Adrenal gland (tissue), 12 donors: ENCODE results near the gene SIT1. TPM values are rescaled to one million over a fixed set of nuclear protein-coding genes. Genes with fewer than 3 reads are reported as not detected.

Experiments
- DNase-seq, 7 donors: peaks; one replicate each; pipeline ENCODE4 v3.0.0-alpha.2; 2019 to 2020
- H3K27ac ChIP-seq, 5 donors: fragments of 200-600 bp; sonication (generic) in 4 of 5; 1 replicate in 3 of 5; 2 replicates in 2 of 5; pipeline versions ENCODE4 v1.5.1 to v1.8.0; 2016 to 2020; ENCODE audit warnings: mild to moderate bottlenecking in 1 of 5
- H3K27me3 ChIP-seq: fragments of 200-600 bp; 2 replicates; pipeline ENCODE4 v1.8.0; 2021
- H3K36me3 ChIP-seq, 2 donors: fragments of 200-600 bp; replicated peaks in 1 of 2; 1 replicate in 1 of 2; 2 replicates in 1 of 2; pipeline versions ENCODE4 v1.5.1 to v1.8.0; 2018 to 2022
- H3K4me1 ChIP-seq, 2 donors: fragments of 200-600 bp; replicated peaks in 1 of 2; 1 replicate in 1 of 2; 2 replicates in 1 of 2; pipeline versions ENCODE4 v1.5.1 to v1.8.0; 2018 to 2021
- H3K4me3 ChIP-seq, 4 donors: fragments of 200-600 bp; sonication (generic) in 3 of 4; one replicate each; pipeline ENCODE4 v1.5.1; 2016 to 2018
- H3K9me3 ChIP-seq, 3 donors: fragments of 200-600 bp; sonication (generic) in 1 of 3; replicated peaks in 1 of 3; 1 replicate in 2 of 3; 2 replicates in 1 of 3; pipeline versions ENCODE4 v1.5.1 to v1.8.0; 2016 to 2021
- POLR2A ChIP-seq, 2 donors: fragments of 450-650 bp; IDR thresholded peaks; one replicate each; pipeline ENCODE4 v1.6.1; 2017; ENCODE audit warnings: antibody characterized with exemption in 2 of 2, mild to moderate bottlenecking in 2 of 2, moderate library complexity in 1 of 2
- WGBS, 4 donors: extraction: QIAGEN DNeasy Blood & Tissue Kit in 2 of 4; methylation state at CpG; one replicate each; pipeline versions ENCODE4 v1.1.5 to v1.1.7; 2013 to 2017; 5-methylcytosine and 5-hydroxymethylcytosine counted together
- intact Hi-C, 2 donors: fragments of 100-400 bp; cut with DNase I; formaldehyde crosslinking; loops; one replicate each; pipeline versions ENCODE4 v1.14.1 to v1.15.0; 2022 to 2023
- polyA plus RNA-seq, 3 donors: library from polyadenylated mRNA; stranded (reverse); fragments of 200-250 nt in 2 of 3; fragments of 350-450 nt in 1 of 3; fragmentation: Illumina TruSeq in 1 of 3; extraction: RNeasy Lipid Tissue Mini Kit (QIAGEN cat#74804) in 1 of 3; gene quantifications; one replicate each; pipeline ENCODE4 v1.2.3, GENCODE V29; 2013 to 2014
- total RNA-seq, 9 donors: library from RNA; depleted of rRNA in 4 of 9; stranded (reverse); fragments of >200 nt in 4 of 9; fragments of 120-200 nt in 1 of 9; fragmentation: NEBNext Ultra II Directional in 1 of 9; extraction: Animal tissue kit (Norgen Biotek cat#: 25700) in 1 of 9; gene quantifications; one replicate each; pipeline versions ENCODE4 v1.1.0 to v1.2.4, GENCODE V29; 2013 to 2023
- TF ChIP-seq, protein P1 (sequence below), 6 experiments: fragments of 450-650 bp in 4 of 6; fragments of 200-600 bp in 2 of 6; sonication (generic) in 1 of 6; IDR thresholded peaks; 1 replicate in 5 of 6; 2 replicates in 1 of 6; pipeline versions ENCODE4 v1.5.1 to v1.8.0; 2016 to 2021; ENCODE audit warnings: antibody characterized with exemption in 6 of 6, mild to moderate bottlenecking in 2 of 6, moderate library complexity in 1 of 6
- donor health status: healthy with polysubstance abuse.
- donor health status: Bipolar disorder and iron deficiency.
- donor health status: DM: yes; HTN: yes; CAD: no.
- donor health status: DM: no; HTN: no; CAD: no.
- donor health status: DM: no; HTN: no; CAD: no.
- donor health status: DM: yes; HTN: yes; CAD: no.

The SIT1 gene
- total and polyA plus RNA-seq, 12 donors: 0.06 to 2.1 (median 0.83) TPM; not detected in 2

DNA sequence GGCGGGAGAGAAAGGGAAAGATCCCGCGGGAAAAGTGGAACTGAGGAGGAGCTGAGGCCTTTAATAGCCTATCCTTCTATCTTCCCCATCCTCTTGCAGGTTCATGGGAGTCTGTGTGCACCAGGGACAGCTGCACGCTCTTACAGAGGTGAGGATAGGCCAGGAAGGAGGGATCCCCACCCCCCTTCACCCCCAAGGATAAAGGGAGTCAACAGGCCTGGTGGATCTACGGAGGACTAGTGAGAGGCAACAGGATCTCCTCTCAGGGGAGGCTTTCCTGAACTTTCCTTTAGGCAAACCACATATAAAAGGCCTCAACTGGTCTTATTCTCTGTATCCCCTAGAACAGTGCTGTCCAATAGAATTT, 44.6 kb downstream of the SIT1 start:
- peak overlapping the region in 3 of 4 donors; percentile 13 to 100 (median 70) for H3K4me3 ChIP-seq
- no peaks in the 10 kb centered on the region for H3K9me3 ChIP-seq
- peak in 1 of 7 donors; percentile 38 for DNase-seq
- H3K27me3 ChIP-seq: no peaks in the 10 kb centered on the region
- H3K36me3 ChIP-seq: peaks cover 0 to 25% of the 10 kb centered on the region in 2 donors
- 0 to 11% (median 5%) methylated on average over 5 of the region's 5 CpGs for WGBS, 4 donors
- intact Hi-C loops: loop anchor here in 1 of 2 donors (5.0 kb wide), 1 partner anchor 41 kb away; no protein-coding TSS in a partner anchor
- peak overlapping the region in 2 of 5 donors; percentile 94 for H3K27ac ChIP-seq
- peaks cover 13 to 23% of the 10 kb centered on the region in 2 donors for H3K4me1 ChIP-seq
- TF ChIP-seq, protein P1, sequence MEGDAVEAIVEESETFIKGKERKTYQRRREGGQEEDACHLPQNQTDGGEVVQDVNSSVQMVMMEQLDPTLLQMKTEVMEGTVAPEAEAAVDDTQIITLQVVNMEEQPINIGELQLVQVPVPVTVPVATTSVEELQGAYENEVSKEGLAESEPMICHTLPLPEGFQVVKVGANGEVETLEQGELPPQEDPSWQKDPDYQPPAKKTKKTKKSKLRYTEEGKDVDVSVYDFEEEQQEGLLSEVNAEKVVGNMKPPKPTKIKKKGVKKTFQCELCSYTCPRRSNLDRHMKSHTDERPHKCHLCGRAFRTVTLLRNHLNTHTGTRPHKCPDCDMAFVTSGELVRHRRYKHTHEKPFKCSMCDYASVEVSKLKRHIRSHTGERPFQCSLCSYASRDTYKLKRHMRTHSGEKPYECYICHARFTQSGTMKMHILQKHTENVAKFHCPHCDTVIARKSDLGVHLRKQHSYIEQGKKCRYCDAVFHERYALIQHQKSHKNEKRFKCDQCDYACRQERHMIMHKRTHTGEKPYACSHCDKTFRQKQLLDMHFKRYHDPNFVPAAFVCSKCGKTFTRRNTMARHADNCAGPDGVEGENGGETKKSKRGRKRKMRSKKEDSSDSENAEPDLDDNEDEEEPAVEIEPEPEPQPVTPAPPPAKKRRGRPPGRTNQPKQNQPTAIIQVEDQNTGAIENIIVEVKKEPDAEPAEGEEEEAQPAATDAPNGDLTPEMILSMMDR (IDR thresholded peaks at IDR 0.05): no peak
- no peak for TF ChIP-seq POLR2A (IDR thresholded peaks at IDR 0.05)

DNA sequence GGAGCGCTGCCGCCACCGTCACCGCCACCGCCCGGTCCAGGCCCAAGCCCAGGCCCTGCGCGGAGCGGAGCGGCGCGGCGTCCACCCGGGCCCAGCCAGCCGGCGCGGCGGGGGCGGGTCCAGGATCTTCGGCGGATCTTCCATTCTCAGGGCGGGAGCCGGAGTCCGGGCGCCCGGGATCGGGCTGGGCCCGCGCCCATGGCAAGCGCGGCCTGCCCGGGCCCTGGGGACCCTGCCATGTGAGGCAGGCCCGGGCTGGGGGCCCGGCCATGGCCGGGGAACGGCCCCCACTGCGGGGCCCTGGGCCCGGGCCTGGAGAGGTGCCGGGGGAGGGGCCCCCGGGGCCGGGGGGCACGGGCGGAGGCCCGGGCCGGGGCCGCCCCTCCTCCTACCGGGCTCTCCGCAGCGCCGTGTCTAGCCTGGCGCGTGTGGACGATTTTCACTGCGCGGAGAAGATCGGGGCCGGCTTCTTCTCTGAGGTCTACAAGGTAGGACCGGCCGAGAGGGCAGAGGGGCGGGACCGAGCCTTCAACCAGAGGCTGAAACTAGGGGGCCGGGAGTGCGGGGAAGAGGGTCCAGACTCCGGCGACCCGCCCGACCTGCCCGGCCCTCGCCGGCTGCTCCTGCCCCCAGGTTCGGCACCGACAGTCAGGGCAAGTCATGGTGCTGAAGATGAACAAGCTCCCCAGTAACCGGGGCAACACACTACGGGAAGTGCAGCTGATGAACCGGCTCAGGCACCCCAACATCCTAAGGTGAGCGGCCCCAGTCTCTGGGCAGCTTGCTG, 45.2 kb downstream of the SIT1 start:
- intact Hi-C loops: loop anchor here in 1 of 2 donors (5.0 kb wide), 1 partner anchor 42 kb away; no protein-coding TSS in a partner anchor
- Histone ChIP-seq H3K36me3 (peaks cover 0 to 25% of the 10 kb centered on the region in 2 donors), H3K27me3 (no peaks in the 10 kb centered on the region), H3K9me3 (no peaks in the 10 kb centered on the region), H3K4me1 (peaks cover 13 to 23% of the 10 kb centered on the region in 2 donors), H3K4me3 (peak overlapping the region; percentile 13 to 100 (median 65)), H3K27ac (peak overlapping the region in 4 of 5 donors; percentile 30 to 94 (median 94))
- 0 to 1% (median 0%) methylated on average over 22 to 76 of the region's 76 CpGs for WGBS, 4 donors
- peak in 4 of 7 donors; percentile 30 to 60 (median 46) for DNase-seq
- no peak for TF ChIP-seq POLR2A (IDR thresholded peaks at IDR 0.05)
- TF ChIP-seq, protein P1 (IDR thresholded peaks at IDR 0.05): no peak

DNA sequence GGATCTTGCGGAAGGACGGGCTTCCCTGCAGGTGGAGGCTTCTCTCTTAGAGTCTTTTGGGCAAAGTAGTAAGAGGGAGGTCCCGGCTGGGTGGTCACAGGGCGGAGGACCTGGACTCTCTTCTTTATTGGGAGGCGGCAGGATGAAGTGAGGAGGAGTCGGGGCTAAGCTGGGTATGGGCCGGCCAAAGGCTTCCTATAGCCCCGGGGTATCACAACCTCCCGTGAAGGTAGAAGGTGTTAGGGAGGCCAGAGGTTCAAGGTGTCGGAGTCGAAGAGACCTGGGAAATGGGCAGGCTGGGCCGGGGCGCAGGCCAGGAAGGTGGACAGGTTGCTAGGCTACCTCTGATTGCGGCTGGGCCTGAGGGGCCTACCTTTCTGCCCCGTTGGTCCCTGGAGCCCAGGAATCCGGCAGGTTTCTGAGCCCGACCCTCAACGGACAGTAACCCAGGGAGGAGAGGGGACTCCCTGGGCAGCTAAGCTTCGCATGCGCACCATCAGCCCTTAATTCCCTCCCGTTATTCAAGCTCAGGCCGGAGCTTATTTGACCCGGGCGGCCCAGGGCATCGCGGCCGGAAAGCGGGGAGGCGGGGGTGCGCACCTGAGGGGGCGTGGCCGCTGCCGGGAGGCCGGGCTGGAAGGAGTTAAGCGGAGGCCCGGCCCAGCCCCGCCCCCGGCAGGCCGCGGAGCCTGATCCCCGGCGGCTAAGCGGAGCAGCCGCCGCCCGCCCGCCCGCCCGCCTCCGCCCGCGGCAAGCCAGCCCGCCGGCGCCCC, 46.0 kb downstream of the SIT1 start, which contains the start of gene TESK1:
TESK1 (plus strand) TSS at position 685 of the 773 bp plus-strand sequence. CDS start 358 bp downstream, outside the sequence.
- Histone ChIP-seq H3K4me1 (peaks cover 13 to 23% of the 10 kb centered on the region in 2 donors), H3K4me3 (peak within 1 kb of the TSS; percentile 28 to 100 (median 65)), H3K36me3 (peaks cover 0 to 21% of the 10 kb centered on the region in 2 donors), H3K9me3 (no peaks in the 10 kb centered on the region), H3K27me3 (no peaks in the 10 kb centered on the region), H3K27ac (peak within 1 kb of the TSS; percentile 51 to 94 (median 93))
- DNase-seq: peak; percentile 75 to 87 (median 84)
- intact Hi-C loops: loop anchor here in 1 of 2 donors (5.0 kb wide), 1 partner anchor 43 kb away; no protein-coding TSS in a partner anchor
- TF ChIP-seq, protein P1 (IDR thresholded peaks at IDR 0.05): no peak
- no peak for TF ChIP-seq POLR2A (IDR thresholded peaks at IDR 0.05)
- WGBS, 4 donors: 0 to 3% (median 1%) methylated on average over 14 to 51 of the region's 55 CpGs
